ENCODE results near the gene TPMT. TPM values are rescaled to one million over a fixed set of nuclear protein-coding genes. Genes with fewer than 3 reads are reported as not detected.

TPMT gene
- total RNA-seq, 1 experiment from 2014 or later = 17.9 TPM

- no peak for DNase-seq (ENCODE audit: low spot score)
Measured at GRCh38 chr6:18117136-18117535, 37.7 kb downstream of the TPMT start.

- peak; percentile 1 for DNase-seq (ENCODE audit: low spot score)
Measured at GRCh38 chr6:18115356-18115755, 39.5 kb downstream of the TPMT start.

GRCh38 chr6:18110162-18110561 lies 44.7 kb downstream of the TPMT start:
- no peak for DNase-seq (ENCODE audit: low spot score)

- no peak for DNase-seq (ENCODE audit: low spot score)
Measured at GRCh38 chr6:18107061-18107460, 47.8 kb downstream of the TPMT start.

GRCh38 chr6:18102783-18103509 lies 51.9 kb downstream of the TPMT start:
- no peak for DNase-seq (ENCODE audit: low spot score)

GRCh38 chr6:18101873-18102272 lies 53.0 kb downstream of the TPMT start:
- DNase-seq (ENCODE audit: low spot score) = no peak

GRCh38 chr6:18101271-18101670 lies 53.6 kb downstream of the TPMT start:
- peak; percentile 27 for DNase-seq (ENCODE audit: low spot score)

GRCh38 chr6:18100296-18100695 lies 54.6 kb downstream of the TPMT start:
- no peak for DNase-seq (ENCODE audit: low spot score)

GRCh38 chr6:18099511-18099910 lies 55.4 kb downstream of the TPMT start:
- DNase-seq (ENCODE audit: low spot score) = no peak

GRCh38 chr6:18096423-18096822 lies 58.5 kb downstream of the TPMT start:
- no peak for DNase-seq (ENCODE audit: low spot score)

GRCh38 chr6:18091382-18091781 lies 63.5 kb downstream of the TPMT start:
- no peak for DNase-seq (ENCODE audit: low spot score)

GRCh38 chr6:18090349-18090786 lies 64.5 kb downstream of the TPMT start:
- DNase-seq (ENCODE audit: low spot score) = no peak

GRCh38 chr6:18088419-18089296 lies 66.2 kb downstream of the TPMT start:
- no peak for DNase-seq (ENCODE audit: low spot score)

GRCh38 chr6:18087396-18088165 lies 67.3 kb downstream of the TPMT start:
- no peak for DNase-seq (ENCODE audit: low spot score)

- no peak for DNase-seq (ENCODE audit: low spot score)
Measured at GRCh38 chr6:18081025-18081668, 73.7 kb downstream of the TPMT start.

- DNase-seq (ENCODE audit: low spot score) = no peak
Measured at GRCh38 chr6:18080544-18080943, 74.3 kb downstream of the TPMT start.

- DNase-seq (ENCODE audit: low spot score) = no peak
Measured at GRCh38 chr6:18078866-18079265, 76.0 kb downstream of the TPMT start.

Measured in A172 (cell line).